ENCODE measurements around the gene BRK1. TPM values are rescaled to one million over a fixed set of nuclear protein-coding genes. Genes with fewer than 3 reads are reported as not detected.
"Not testable (repeated sequence)": the region's sequence is repeated elsewhere in the genome, so short reads cannot be mapped to it uniquely, and the experiment has no call there.

The BRK1 gene
- total RNA-seq, 1 donor from 2014 or later, result 123 TPM

DNA sequence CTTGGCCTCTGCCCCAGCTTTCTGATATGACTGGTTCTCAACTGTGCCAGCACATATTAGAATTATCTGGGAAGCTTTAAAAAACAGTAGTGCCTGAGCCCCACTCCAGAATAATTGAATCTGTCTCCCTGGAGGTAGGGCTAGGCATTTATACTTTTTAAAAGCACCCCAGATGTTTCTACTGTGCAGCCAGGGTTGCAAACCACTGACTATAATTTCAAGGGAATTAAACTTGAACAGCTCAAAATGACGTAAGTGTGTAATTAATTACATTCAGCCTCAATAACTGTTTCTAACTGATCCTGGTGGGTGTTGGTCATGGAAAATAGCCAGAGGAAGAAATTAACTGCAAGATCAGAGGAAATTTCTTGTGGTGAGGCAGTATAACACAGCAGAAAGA lies 44.9 kb downstream of the BRK1 start:
- Mint-ChIP-seq H3K4me1 (peaks cover 8% of the 10 kb centered on the region), H3K36me3 (ENCODE audit: low read depth) (peaks cover 8% of the 10 kb centered on the region), H3K27me3 (no peaks in the 10 kb centered on the region), H3K27ac (no peak overlapping the region), H3K9me3 (no peaks in the 10 kb centered on the region), H3K4me3 (no peak overlapping the region)
- TF ChIP-seq, protein P1, sequence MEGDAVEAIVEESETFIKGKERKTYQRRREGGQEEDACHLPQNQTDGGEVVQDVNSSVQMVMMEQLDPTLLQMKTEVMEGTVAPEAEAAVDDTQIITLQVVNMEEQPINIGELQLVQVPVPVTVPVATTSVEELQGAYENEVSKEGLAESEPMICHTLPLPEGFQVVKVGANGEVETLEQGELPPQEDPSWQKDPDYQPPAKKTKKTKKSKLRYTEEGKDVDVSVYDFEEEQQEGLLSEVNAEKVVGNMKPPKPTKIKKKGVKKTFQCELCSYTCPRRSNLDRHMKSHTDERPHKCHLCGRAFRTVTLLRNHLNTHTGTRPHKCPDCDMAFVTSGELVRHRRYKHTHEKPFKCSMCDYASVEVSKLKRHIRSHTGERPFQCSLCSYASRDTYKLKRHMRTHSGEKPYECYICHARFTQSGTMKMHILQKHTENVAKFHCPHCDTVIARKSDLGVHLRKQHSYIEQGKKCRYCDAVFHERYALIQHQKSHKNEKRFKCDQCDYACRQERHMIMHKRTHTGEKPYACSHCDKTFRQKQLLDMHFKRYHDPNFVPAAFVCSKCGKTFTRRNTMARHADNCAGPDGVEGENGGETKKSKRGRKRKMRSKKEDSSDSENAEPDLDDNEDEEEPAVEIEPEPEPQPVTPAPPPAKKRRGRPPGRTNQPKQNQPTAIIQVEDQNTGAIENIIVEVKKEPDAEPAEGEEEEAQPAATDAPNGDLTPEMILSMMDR (IDR thresholded peaks at IDR 0.05), result no peak
- ChIA-PET POLR2A (interaction anchor here (1.0 to 1.3 kb wide), 4 partner anchors 19 to 63 kb away, joined by 3 to 5 read pairs (median 4); partner anchors contain the start of gene VHL), CTCF (interaction anchor here (1.2 kb wide), 1 partner anchor 44 kb away, joined by 3 read pairs; no protein-coding TSS in a partner anchor)
- intact Hi-C loops (cut with micrococcal nuclease), result no loop called here
- ATAC-seq (ENCODE audit: low read depth), result no peak
- DNase-seq, result no peak

DNA sequence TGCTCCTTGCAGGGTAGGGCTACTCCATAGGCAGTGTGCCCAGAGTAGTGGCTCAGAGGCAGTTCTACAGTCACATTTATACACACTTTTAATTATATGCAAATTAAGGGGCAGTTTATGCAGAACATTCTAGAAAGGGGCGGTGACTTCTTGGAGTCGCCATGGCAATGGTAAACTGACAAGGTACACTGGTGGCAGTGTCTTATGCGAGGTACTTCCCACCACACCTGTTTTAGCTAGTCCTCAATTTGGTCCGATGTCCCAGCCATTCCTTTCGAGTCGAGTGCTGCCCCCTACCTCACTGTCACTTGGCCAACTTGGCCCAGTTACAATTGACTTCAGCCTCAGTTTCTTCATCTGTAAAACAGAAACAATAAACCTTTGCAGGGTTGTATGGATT lies 45.5 kb downstream of the BRK1 start:
- intact Hi-C loops (cut with micrococcal nuclease), result no loop called here
- peaks cover 3% of the 10 kb centered on the region for H3K36me3 Mint-ChIP-seq (ENCODE audit: low read depth)
- ChIA-PET POLR2A (interaction anchor here (1.3 kb wide), 1 partner anchor 19 kb away, joined by 4 read pairs; the partner anchor contains the start of gene VHL), CTCF (interaction anchor here (1.2 kb wide), 1 partner anchor 45 kb away, joined by 3 read pairs; no protein-coding TSS in a partner anchor)
- ATAC-seq (ENCODE audit: low read depth) (no peak), DNase-seq (no peak)
- H3K4me3 Mint-ChIP-seq, result no peak overlapping the region
- TF ChIP-seq, protein P1 (IDR thresholded peaks at IDR 0.05), result no peak
- no peaks in the 10 kb centered on the region for H3K27me3 Mint-ChIP-seq
- H3K27ac Mint-ChIP-seq, result no peak overlapping the region
- peaks cover 11% of the 10 kb centered on the region for H3K4me1 Mint-ChIP-seq
- H3K9me3 Mint-ChIP-seq, result no peaks in the 10 kb centered on the region

DNA sequence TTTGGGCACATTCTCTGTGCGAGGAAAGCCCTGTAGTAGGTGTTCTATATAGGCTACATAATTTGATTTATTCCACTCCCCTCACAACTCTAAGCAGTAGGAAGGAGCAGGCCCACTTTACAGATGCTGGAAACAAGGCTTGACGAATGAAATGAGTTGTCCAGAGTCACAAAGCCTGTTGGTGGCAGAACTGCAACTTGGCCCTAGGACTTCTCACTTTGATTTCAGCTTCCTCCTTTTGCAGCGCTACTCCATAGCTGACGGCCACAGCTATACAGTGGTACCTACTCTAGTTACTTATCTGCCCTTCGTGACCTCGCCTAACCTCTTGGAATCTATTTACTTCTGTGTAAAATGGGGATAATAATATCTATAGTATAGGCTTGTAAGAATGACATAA lies 46.7 kb downstream of the BRK1 start:
- Mint-ChIP-seq H3K4me1 (peaks cover 24% of the 10 kb centered on the region), H3K36me3 (ENCODE audit: low read depth) (peaks cover 7% of the 10 kb centered on the region), H3K27me3 (no peaks in the 10 kb centered on the region), H3K9me3 (no peaks in the 10 kb centered on the region), H3K27ac (no peak overlapping the region), H3K4me3 (no peak overlapping the region)
- DNase-seq (no peak), ATAC-seq (ENCODE audit: low read depth) (no peak)
- intact Hi-C loops (cut with micrococcal nuclease), result loop anchor here (1.0 kb wide), 1 partner anchor 16 kb away; no protein-coding TSS in a partner anchor
- TF ChIP-seq, protein P1 (IDR thresholded peaks at IDR 0.05), result no peak
- CTCF ChIA-PET, result interaction anchor here (1.2 to 4.0 kb wide), 2 partner anchors 28 to 61 kb away, joined by 3 to 24 read pairs; no protein-coding TSS in a partner anchor
- POLR2A ChIA-PET, result interaction anchor here (0.5 to 1.2 kb wide), 7 partner anchors 9 to 519 kb away, joined by 3 to 6 read pairs (median 4); no protein-coding TSS in a partner anchor

DNA sequence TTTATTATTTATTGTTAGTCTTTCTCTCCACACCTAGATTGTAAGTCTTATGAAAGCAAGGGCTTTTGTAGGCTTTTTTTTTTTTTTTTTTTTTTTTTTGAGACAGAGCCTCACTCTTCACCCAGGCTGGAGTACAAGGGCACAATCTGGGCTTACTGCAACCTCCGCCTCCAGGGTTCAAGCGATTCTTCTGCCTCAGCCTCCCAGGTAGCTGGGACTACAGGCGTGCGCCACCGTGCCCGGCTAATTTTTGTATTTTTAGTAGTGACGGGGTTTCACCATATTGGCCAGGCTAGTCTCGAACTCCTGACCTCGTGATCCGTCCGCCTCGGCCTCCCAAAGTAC lies 48.7 kb downstream of the BRK1 start:
- ATAC-seq (ENCODE audit: low read depth); H3K9me3 Mint-ChIP-seq; DNase-seq; H3K27ac Mint-ChIP-seq; H3K27me3 Mint-ChIP-seq: not testable (repeated sequence)
- ChIA-PET CTCF (interaction anchor here (0.8 to 4.0 kb wide), 5 partner anchors 28 to 125 kb away, joined by 3 to 24 read pairs (median 4); no protein-coding TSS in a partner anchor), POLR2A (interaction anchor here (0.7 to 3.4 kb wide), 6 partner anchors 22 to 767 kb away, joined by 3 to 15 read pairs (median 7); partner anchors contain the start of gene VHL)
- intact Hi-C loops (cut with micrococcal nuclease), result loop anchor here (1.0 to 2.0 kb wide), 4 partner anchors 23 to 84 kb away; partner anchors contain the start of genes BRK1, TATDN2 and VHL
- peak overlapping the region; percentile 86 for H3K4me3 Mint-ChIP-seq
- peaks cover 35% of the 10 kb centered on the region for H3K4me1 Mint-ChIP-seq
- H3K36me3 Mint-ChIP-seq (ENCODE audit: low read depth), result peaks cover 15% of the 10 kb centered on the region

DNA sequence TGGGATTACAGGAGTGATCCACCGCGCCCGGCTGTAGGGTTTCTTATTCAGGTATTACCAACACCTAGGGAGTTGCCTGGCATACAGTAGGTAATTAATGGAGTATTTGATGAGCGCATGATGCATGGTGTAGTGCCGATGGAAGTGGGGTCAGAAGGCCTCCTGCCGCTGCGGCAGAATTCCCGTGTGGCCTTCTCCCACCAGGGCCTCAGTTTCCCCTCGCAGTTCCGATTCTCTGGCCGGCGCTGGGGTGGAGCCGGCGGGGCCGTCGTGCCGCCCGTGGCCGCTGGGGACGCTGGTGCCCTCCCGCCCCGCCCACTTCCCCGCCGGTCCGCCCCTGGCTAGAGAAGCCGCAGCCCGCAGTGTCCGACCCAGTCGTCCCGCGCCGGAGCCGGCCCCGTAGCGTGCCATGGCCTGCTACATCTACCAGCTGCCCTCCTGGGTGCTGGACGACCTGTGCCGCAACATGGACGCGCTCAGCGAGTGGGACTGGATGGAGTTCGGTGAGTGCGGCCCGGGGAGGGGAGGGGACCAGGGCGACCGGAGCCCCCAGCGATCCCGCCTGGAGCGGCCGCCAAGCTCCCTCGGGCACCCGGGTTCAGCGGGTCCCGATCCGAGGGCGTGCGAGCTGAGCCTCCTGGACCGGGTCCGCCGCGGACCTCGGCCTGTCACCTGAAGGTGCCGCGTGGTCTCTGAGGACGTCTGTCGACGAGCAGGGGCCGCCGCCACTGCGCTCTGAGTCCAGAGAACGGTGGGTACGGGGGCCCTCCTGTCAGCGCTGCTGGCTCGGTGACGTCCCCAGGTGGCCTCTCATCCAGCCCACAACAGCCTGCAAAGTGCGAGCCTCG lies 49.3 kb downstream of the BRK1 start, which contains the start of gene IRAK2:
TSS of gene IRAK2 (plus strand) at position 374 of the 848 bp plus-strand sequence. CDS start at position 410, 36 bp downstream.
- H3K36me3 Mint-ChIP-seq (ENCODE audit: low read depth), result peaks cover 15% of the 10 kb centered on the region
- CTCF ChIA-PET, result interaction anchor here (1.0 to 4.0 kb wide), 4 partner anchors 27 to 59 kb away, joined by 4 to 24 read pairs (median 7); no protein-coding TSS in a partner anchor
- H3K27ac Mint-ChIP-seq, result no peak within 1 kb of the TSS
- peak; percentile 91 for ATAC-seq (ENCODE audit: low read depth)
- H3K4me3 Mint-ChIP-seq, result peak within 1 kb of the TSS; percentile 86
- peaks cover 38% of the 10 kb centered on the region for H3K4me1 Mint-ChIP-seq
- TF ChIP-seq, protein P1 (IDR thresholded peaks at IDR 0.05), result peak; percentile 64
- DNase-seq, result peak; percentile 65
- peaks cover 7% of the 10 kb centered on the region for H3K9me3 Mint-ChIP-seq
- POLR2A ChIA-PET, result interaction anchor here (0.7 to 3.4 kb wide), 12 partner anchors 9 to 768 kb away, joined by 3 to 15 read pairs (median 4); partner anchors contain the start of genes EMC3 and VHL
- H3K27me3 Mint-ChIP-seq, result no peaks in the 10 kb centered on the region
- intact Hi-C loops (cut with micrococcal nuclease), result loop anchor here (1.0 to 2.0 kb wide), 6 partner anchors 23 to 84 kb away; partner anchors contain the start of genes BRK1, TATDN2 and VHL

Measured in activated B cell treated with CpG ODN at 0.5 μM for 24 hours (primary cell).